ENCODE measurements around the gene CENPX.

CENPX gene

GRCh38 chr17:82008258-82008940 lies 14.3 kb downstream of the CENPX start:
- CTCF ChIA-PET = interaction anchor here (1.7 to 5.2 kb wide), 3 partner anchors 13 to 53 kb away, joined by 5 to 30 read pairs (median 5); partner anchors contain the start of genes CENPX and LRRC45
- POLR2A ChIA-PET = no interaction called here
- Histone ChIP-seq H3K36me3 (ENCODE audit: control insufficient read depth in 4 of 4, insufficient read depth in 4 of 4, low read length in 3 of 4) (peaks cover 0 to 2% (median 1%) of the 10 kb centered on the region in 4 experiments), H3K9me3 (ENCODE audit: control extremely low read depth in 1 of 5, control insufficient read depth in 4 of 5, insufficient read depth in 2 of 5, low read depth in 1 of 5, low read length in 4 of 5) (no peaks in the 10 kb centered on the region), H3K4me3 (ENCODE audit: control insufficient read depth in 1 of 7, extremely low read depth in 1 of 7, insufficient read depth in 4 of 7, low read depth in 2 of 7, low read length in 6 of 7) (no peak overlapping the region), H3K4me1 (ENCODE audit: control extremely low read depth in 1 of 4, control insufficient read depth in 4 of 4, insufficient read depth in 4 of 4, low read length in 3 of 4) (peaks cover 0 to 44% (median 28%) of the 10 kb centered on the region in 4 experiments), H3K27me3 (replicated peaks in 2 of 5; ENCODE audit: control insufficient read depth in 4 of 5, insufficient read depth in 5 of 5, low read length in 4 of 5) (no peaks in the 10 kb centered on the region), H3K27ac (ENCODE audit: insufficient read depth in 1 of 2, low read depth in 1 of 2, low read length in 2 of 2, poor library complexity in 1 of 2, severe bottlenecking in 2 of 2) (no peak overlapping the region)
- WGBS (ENCODE audit: insufficient coverage) = over 99% methylated on average over 12 of the region's 26 CpGs
- no peak for DNase-seq

GRCh38 chr17:82007495-82008257 lies 15.0 kb downstream of the CENPX start:
- Histone ChIP-seq H3K27ac (ENCODE audit: insufficient read depth in 1 of 2, low read depth in 1 of 2, low read length in 2 of 2, poor library complexity in 1 of 2, severe bottlenecking in 2 of 2) (no peak overlapping the region), H3K4me3 (ENCODE audit: control insufficient read depth in 1 of 7, extremely low read depth in 1 of 7, insufficient read depth in 4 of 7, low read depth in 2 of 7, low read length in 6 of 7) (no peak overlapping the region), H3K4me1 (ENCODE audit: control extremely low read depth in 1 of 4, control insufficient read depth in 4 of 4, insufficient read depth in 4 of 4, low read length in 3 of 4) (peaks cover 0 to 37% (median 22%) of the 10 kb centered on the region in 4 experiments), H3K9me3 (ENCODE audit: control extremely low read depth in 1 of 5, control insufficient read depth in 4 of 5, insufficient read depth in 2 of 5, low read depth in 1 of 5, low read length in 4 of 5) (no peaks in the 10 kb centered on the region), H3K36me3 (ENCODE audit: control insufficient read depth in 4 of 4, insufficient read depth in 4 of 4, low read length in 3 of 4) (peaks cover 0 to 2% (median 1%) of the 10 kb centered on the region in 4 experiments), H3K27me3 (replicated peaks in 2 of 5; ENCODE audit: control insufficient read depth in 4 of 5, insufficient read depth in 5 of 5, low read length in 4 of 5) (no peaks in the 10 kb centered on the region)
- POLR2A ChIA-PET = no interaction called here
- WGBS (ENCODE audit: insufficient coverage) = 95% methylated on average over 21 of the region's 30 CpGs
- CTCF ChIA-PET = interaction anchor here (5.2 kb wide), 1 partner anchor 14 kb away, joined by 30 read pairs; the partner anchor contains the start of genes CENPX and LRRC45
- DNase-seq = no peak

- 100% methylated on average over 5 of the region's 6 CpGs for WGBS (ENCODE audit: insufficient coverage)
- H3K27me3 ChIP-seq (replicated peaks in 2 of 5; ENCODE audit: control insufficient read depth in 4 of 5, insufficient read depth in 5 of 5, low read length in 4 of 5) = no peaks in the 10 kb centered on the region
- H3K36me3 ChIP-seq (ENCODE audit: control insufficient read depth in 4 of 4, insufficient read depth in 4 of 4, low read length in 3 of 4) = peaks cover 0 to 2% (median 1%) of the 10 kb centered on the region in 4 experiments
- ChIA-PET CTCF (interaction anchor here (0.6 to 5.2 kb wide), 2 partner anchors 14 to 32 kb away, joined by 3 to 30 read pairs; partner anchors contain the start of genes CENPX and LRRC45), POLR2A (no interaction called here)
- no peak for DNase-seq
- H3K9me3 ChIP-seq (ENCODE audit: control extremely low read depth in 1 of 5, control insufficient read depth in 4 of 5, insufficient read depth in 2 of 5, low read depth in 1 of 5, low read length in 4 of 5) = no peaks in the 10 kb centered on the region
- peaks cover 0 to 31% (median 17%) of the 10 kb centered on the region in 4 experiments for H3K4me1 ChIP-seq (ENCODE audit: control extremely low read depth in 1 of 4, control insufficient read depth in 4 of 4, insufficient read depth in 4 of 4, low read length in 3 of 4)
- no peak overlapping the region for H3K27ac ChIP-seq (ENCODE audit: insufficient read depth in 1 of 2, low read depth in 1 of 2, low read length in 2 of 2, poor library complexity in 1 of 2, severe bottlenecking in 2 of 2)
- H3K4me3 ChIP-seq (ENCODE audit: control insufficient read depth in 1 of 7, extremely low read depth in 1 of 7, insufficient read depth in 4 of 7, low read depth in 2 of 7, low read length in 6 of 7) = no peak overlapping the region
Observed at GRCh38 chr17:82007228-82007494, 15.5 kb downstream of the CENPX start.

GRCh38 chr17:82006468-82007227 lies 16.0 kb downstream of the CENPX start:
- no peaks in the 10 kb centered on the region for H3K27me3 ChIP-seq (replicated peaks in 2 of 5; ENCODE audit: control insufficient read depth in 4 of 5, insufficient read depth in 5 of 5, low read length in 4 of 5)
- H3K4me3 ChIP-seq (ENCODE audit: control insufficient read depth in 1 of 7, extremely low read depth in 1 of 7, insufficient read depth in 4 of 7, low read depth in 2 of 7, low read length in 6 of 7) = no peak overlapping the region
- peaks cover 0 to 26% (median 12%) of the 10 kb centered on the region in 4 experiments for H3K4me1 ChIP-seq (ENCODE audit: control extremely low read depth in 1 of 4, control insufficient read depth in 4 of 4, insufficient read depth in 4 of 4, low read length in 3 of 4)
- CTCF ChIA-PET = interaction anchor here (0.6 to 5.2 kb wide), 2 partner anchors 15 to 31 kb away, joined by 3 to 30 read pairs; partner anchors contain the start of genes CENPX and LRRC45
- 98% methylated on average over 22 of the region's 24 CpGs for WGBS (ENCODE audit: insufficient coverage)
- peaks cover 0 to 2% (median under 1%) of the 10 kb centered on the region in 4 experiments for H3K36me3 ChIP-seq (ENCODE audit: control insufficient read depth in 4 of 4, insufficient read depth in 4 of 4, low read length in 3 of 4)
- POLR2A ChIA-PET = no interaction called here
- no peak for DNase-seq
- H3K9me3 ChIP-seq (ENCODE audit: control extremely low read depth in 1 of 5, control insufficient read depth in 4 of 5, insufficient read depth in 2 of 5, low read depth in 1 of 5, low read length in 4 of 5) = no peaks in the 10 kb centered on the region
- H3K27ac ChIP-seq (ENCODE audit: insufficient read depth in 1 of 2, low read depth in 1 of 2, low read length in 2 of 2, poor library complexity in 1 of 2, severe bottlenecking in 2 of 2) = no peak overlapping the region

GRCh38 chr17:82005701-82006348 lies 16.9 kb downstream of the CENPX start:
- H3K36me3 ChIP-seq (ENCODE audit: control insufficient read depth in 4 of 4, insufficient read depth in 4 of 4, low read length in 3 of 4) = no peaks in the 10 kb centered on the region
- 97% methylated on average over 20 of the region's 30 CpGs for WGBS (ENCODE audit: insufficient coverage)
- no peaks in the 10 kb centered on the region for H3K27me3 ChIP-seq (replicated peaks in 2 of 5; ENCODE audit: control insufficient read depth in 4 of 5, insufficient read depth in 5 of 5, low read length in 4 of 5)
- DNase-seq = no peak
- POLR2A ChIA-PET = no interaction called here
- no peak overlapping the region for H3K4me3 ChIP-seq (ENCODE audit: control insufficient read depth in 1 of 7, extremely low read depth in 1 of 7, insufficient read depth in 4 of 7, low read depth in 2 of 7, low read length in 6 of 7)
- H3K9me3 ChIP-seq (ENCODE audit: control extremely low read depth in 1 of 5, control insufficient read depth in 4 of 5, insufficient read depth in 2 of 5, low read depth in 1 of 5, low read length in 4 of 5) = no peaks in the 10 kb centered on the region
- H3K27ac ChIP-seq (ENCODE audit: insufficient read depth in 1 of 2, low read depth in 1 of 2, low read length in 2 of 2, poor library complexity in 1 of 2, severe bottlenecking in 2 of 2) = no peak overlapping the region
- CTCF ChIA-PET = no interaction called here
- H3K4me1 ChIP-seq (ENCODE audit: control extremely low read depth in 1 of 4, control insufficient read depth in 4 of 4, insufficient read depth in 4 of 4, low read length in 3 of 4) = peaks cover 0 to 21% (median 9%) of the 10 kb centered on the region in 4 experiments

- WGBS (ENCODE audit: insufficient coverage) = 83% methylated on average over 37 of the region's 41 CpGs
- H3K27ac ChIP-seq (ENCODE audit: insufficient read depth in 1 of 2, low read depth in 1 of 2, low read length in 2 of 2, poor library complexity in 1 of 2, severe bottlenecking in 2 of 2) = no peak overlapping the region
- H3K36me3 ChIP-seq (ENCODE audit: control insufficient read depth in 4 of 4, insufficient read depth in 4 of 4, low read length in 3 of 4) = no peaks in the 10 kb centered on the region
- H3K9me3 ChIP-seq (ENCODE audit: control extremely low read depth in 1 of 5, control insufficient read depth in 4 of 5, insufficient read depth in 2 of 5, low read depth in 1 of 5, low read length in 4 of 5) = no peaks in the 10 kb centered on the region
- CTCF ChIA-PET = interaction anchor here (1.0 kb wide), 1 partner anchor 38 kb away, joined by 3 read pairs; no protein-coding TSS in a partner anchor
- no peaks in the 10 kb centered on the region for H3K27me3 ChIP-seq (replicated peaks in 2 of 5; ENCODE audit: control insufficient read depth in 4 of 5, insufficient read depth in 5 of 5, low read length in 4 of 5)
- DNase-seq = no peak
- H3K4me3 ChIP-seq (ENCODE audit: control insufficient read depth in 1 of 7, extremely low read depth in 1 of 7, insufficient read depth in 4 of 7, low read depth in 2 of 7, low read length in 6 of 7) = no peak overlapping the region
- peaks cover 0 to 17% (median 9%) of the 10 kb centered on the region in 4 experiments for H3K4me1 ChIP-seq (ENCODE audit: control extremely low read depth in 1 of 4, control insufficient read depth in 4 of 4, insufficient read depth in 4 of 4, low read length in 3 of 4)
- POLR2A ChIA-PET = no interaction called here
Observed at GRCh38 chr17:82004517-82005455, 17.9 kb downstream of the CENPX start.
